ENCODE results near the gene CDC42SE2. TPM values are rescaled to one million over a fixed set of nuclear protein-coding genes. Genes with fewer than 3 reads are reported as not detected.

CDC42SE2 gene
- total and polyA plus RNA-seq, 2 of the 4 experiments (the other 2 are of a cell fraction), result 12.5 to 19.4 TPM

- H3K4ac ChIP-seq (ENCODE audit: low read depth, low read length), result no peak overlapping the region
- H2BK20ac ChIP-seq (ENCODE audit: low read depth, low read length), result no peak overlapping the region
- H2AK9ac ChIP-seq (replicated peaks; ENCODE audit: low read depth, low read length, poor library complexity), result no peak overlapping the region
- H4K8ac ChIP-seq (ENCODE audit: low read depth in 2 of 2, low read length in 2 of 2), result no peak overlapping the region
- no peak overlapping the region for H2BK15ac ChIP-seq (ENCODE audit: low read depth, low read length)
- ChIA-PET CTCF (no interaction called here), POLR2A (ENCODE audit: unreplicated experiment) (no interaction called here)
- peaks cover 21% of the 10 kb centered on the region for H4K20me1 ChIP-seq (ENCODE audit: insufficient read depth, low read length)
- no peak overlapping the region for H3K27ac ChIP-seq (ENCODE audit: insufficient read depth, low read length)
- H3K36me3 ChIP-seq (ENCODE audit: control insufficient read depth, insufficient read depth, low read length), result no peaks in the 10 kb centered on the region
- no peak overlapping the region for H3K14ac ChIP-seq (replicated peaks; ENCODE audit: low read depth, low read length)
- dilution Hi-C loops (cut with HindIII; ENCODE audit: low sequenced_read_pairs, unreplicated experiment), result no loop called here
- WGBS, 2 experiments (ENCODE audit: extremely low coverage in 2 of 2, insufficient read length in 1 of 2), result no CpG with 5 or more reads among the region's 2 CpGs
- no peaks in the 10 kb centered on the region for H3K9me3 ChIP-seq (ENCODE audit: control insufficient read depth, insufficient read depth, low read length)
- H3K9ac ChIP-seq (ENCODE audit: low read depth, low read length), result no peak overlapping the region
- intact Hi-C loops (cut with micrococcal nuclease), result no loop called here
- no peak overlapping the region for H4K91ac ChIP-seq (ENCODE audit: insufficient read depth, low read depth, low read length)
- no peak overlapping the region for H2BK5ac ChIP-seq (ENCODE audit: low read depth, low read length, poor library complexity, severe bottlenecking)
- no peak for DNase-seq
- H2AFZ ChIP-seq (replicated peaks; ENCODE audit: low read length, poor library complexity), result no peak overlapping the region
- no peaks in the 10 kb centered on the region for H3K27me3 ChIP-seq (ENCODE audit: control insufficient read depth, insufficient read depth, low read length)
- BruUV-seq (replicated peaks), result no TSS peak
- no peak overlapping the region for H4K5ac ChIP-seq (ENCODE audit: low read depth, low read length)
- no peak overlapping the region for H2AK5ac ChIP-seq (ENCODE audit: low read depth, low read length)
- TF ChIP-seq, protein P1, sequence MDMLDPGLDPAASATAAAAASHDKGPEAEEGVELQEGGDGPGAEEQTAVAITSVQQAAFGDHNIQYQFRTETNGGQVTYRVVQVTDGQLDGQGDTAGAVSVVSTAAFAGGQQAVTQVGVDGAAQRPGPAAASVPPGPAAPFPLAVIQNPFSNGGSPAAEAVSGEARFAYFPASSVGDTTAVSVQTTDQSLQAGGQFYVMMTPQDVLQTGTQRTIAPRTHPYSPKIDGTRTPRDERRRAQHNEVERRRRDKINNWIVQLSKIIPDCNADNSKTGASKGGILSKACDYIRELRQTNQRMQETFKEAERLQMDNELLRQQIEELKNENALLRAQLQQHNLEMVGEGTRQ (IDR thresholded peaks at IDR 0.05; ENCODE audit: low read depth, low read length), result no peak
- no peak for TF ChIP-seq CHD1 (IDR thresholded peaks at IDR 0.05; ENCODE audit: low read depth, low read length)
- TF ChIP-seq, protein P2, sequence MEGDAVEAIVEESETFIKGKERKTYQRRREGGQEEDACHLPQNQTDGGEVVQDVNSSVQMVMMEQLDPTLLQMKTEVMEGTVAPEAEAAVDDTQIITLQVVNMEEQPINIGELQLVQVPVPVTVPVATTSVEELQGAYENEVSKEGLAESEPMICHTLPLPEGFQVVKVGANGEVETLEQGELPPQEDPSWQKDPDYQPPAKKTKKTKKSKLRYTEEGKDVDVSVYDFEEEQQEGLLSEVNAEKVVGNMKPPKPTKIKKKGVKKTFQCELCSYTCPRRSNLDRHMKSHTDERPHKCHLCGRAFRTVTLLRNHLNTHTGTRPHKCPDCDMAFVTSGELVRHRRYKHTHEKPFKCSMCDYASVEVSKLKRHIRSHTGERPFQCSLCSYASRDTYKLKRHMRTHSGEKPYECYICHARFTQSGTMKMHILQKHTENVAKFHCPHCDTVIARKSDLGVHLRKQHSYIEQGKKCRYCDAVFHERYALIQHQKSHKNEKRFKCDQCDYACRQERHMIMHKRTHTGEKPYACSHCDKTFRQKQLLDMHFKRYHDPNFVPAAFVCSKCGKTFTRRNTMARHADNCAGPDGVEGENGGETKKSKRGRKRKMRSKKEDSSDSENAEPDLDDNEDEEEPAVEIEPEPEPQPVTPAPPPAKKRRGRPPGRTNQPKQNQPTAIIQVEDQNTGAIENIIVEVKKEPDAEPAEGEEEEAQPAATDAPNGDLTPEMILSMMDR (conservative IDR thresholded peaks at IDR 0.05; ENCODE audit: low read depth, low read length), result no peak
- TF ChIP-seq FOS (IDR thresholded peaks at IDR 0.05; ENCODE audit: low read depth, low read length), result no peak
- TF ChIP-seq RCOR1 (IDR thresholded peaks at IDR 0.05; ENCODE audit: insufficient replicate concordance, low read length), result no peak
- TF ChIP-seq, protein P3, sequence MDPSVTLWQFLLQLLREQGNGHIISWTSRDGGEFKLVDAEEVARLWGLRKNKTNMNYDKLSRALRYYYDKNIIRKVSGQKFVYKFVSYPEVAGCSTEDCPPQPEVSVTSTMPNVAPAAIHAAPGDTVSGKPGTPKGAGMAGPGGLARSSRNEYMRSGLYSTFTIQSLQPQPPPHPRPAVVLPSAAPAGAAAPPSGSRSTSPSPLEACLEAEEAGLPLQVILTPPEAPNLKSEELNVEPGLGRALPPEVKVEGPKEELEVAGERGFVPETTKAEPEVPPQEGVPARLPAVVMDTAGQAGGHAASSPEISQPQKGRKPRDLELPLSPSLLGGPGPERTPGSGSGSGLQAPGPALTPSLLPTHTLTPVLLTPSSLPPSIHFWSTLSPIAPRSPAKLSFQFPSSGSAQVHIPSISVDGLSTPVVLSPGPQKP (IDR thresholded peaks at IDR 0.05; ENCODE audit: borderline replicate concordance, low read depth, low read length), result no peak
- no peak for TF ChIP-seq CEBPB (IDR thresholded peaks at IDR 0.05; ENCODE audit: low read depth, low read length)
- no peak for TF ChIP-seq BHLHE40 (IDR thresholded peaks at IDR 0.05; ENCODE audit: low read depth, low read length)
- TF ChIP-seq NFE2L2 (IDR thresholded peaks at IDR 0.05; ENCODE audit: low read depth, low read length), result no peak
- no peak for TF ChIP-seq POLR2A (IDR thresholded peaks at IDR 0.05; ENCODE audit: low read depth, low read length)
- no peak for TF ChIP-seq RAD21 (IDR thresholded peaks at IDR 0.05; ENCODE audit: low read length)
- no peak for TF ChIP-seq SMC3 (IDR thresholded peaks at IDR 0.05; ENCODE audit: low read depth, low read length)
- TF ChIP-seq MAFK (IDR thresholded peaks at IDR 0.05; ENCODE audit: low read depth, low read length), result no peak
- TF ChIP-seq RFX5 (IDR thresholded peaks at IDR 0.05; ENCODE audit: low read depth, low read length), result no peak
- no peak for TF ChIP-seq MXI1 (IDR thresholded peaks at IDR 0.05; ENCODE audit: borderline replicate concordance, low read depth, low read length)
- no peak for TF ChIP-seq MAZ (IDR thresholded peaks at IDR 0.05; ENCODE audit: borderline replicate concordance, low read depth, low read length)
- in situ Hi-C loops (cut with MboI; ENCODE audit: low sequenced_read_pairs), result no loop called here
- no peak overlapping the region for H3K18ac ChIP-seq (ENCODE audit: low read depth, low read length)
- H3K56ac ChIP-seq (ENCODE audit: extremely low read depth, insufficient read depth, low read length), result no peak overlapping the region
- H3K9me1 ChIP-seq (ENCODE audit: insufficient read depth, low read length), result 0 out of 2 replicates have a peak, but pooled peaks cover 2% of the 10 kb centered on the region
- peaks cover 4% of the 10 kb centered on the region; the same call in 1 of the 2 replicates for H3K4me1 ChIP-seq (ENCODE audit: control insufficient read depth, insufficient read depth, low read length)
- no peak for ATAC-seq (ENCODE audit: low read depth)
- H3K23ac ChIP-seq (ENCODE audit: low read depth, low read length), result no peak overlapping the region
- H3K79me1 ChIP-seq (ENCODE audit: low read depth in 1 of 2, low read length in 2 of 2), result peaks cover 19 to 63% of the 10 kb centered on the region in 2 experiments
- no peak overlapping the region for H2BK120ac ChIP-seq (ENCODE audit: low read depth, low read length)
- H3K4me2 ChIP-seq (ENCODE audit: low read depth, low read length), result no peak overlapping the region
- H3K4me3 ChIP-seq (ENCODE audit: insufficient read depth, low read depth, low read length), result no peak overlapping the region
Observed at GRCh38 chr5:131282235-131282634, 18.4 kb downstream of the CDC42SE2 start.
